OCI-LY3 (cell line): ENCODE results near the gene ASB13.

Source experiments
- EZH2phosphoT487 ChIP-seq: fragments of 200-600 bp; shearing (Covaris generic); IDR thresholded peaks from 2 replicates; pipeline ENCODE4 v1.6.1; 2018; ENCODE audit warnings: antibody characterized with exemption, mixed run types, low read depth
- TF ChIP-seq, protein P1 (sequence below): fragments of 200-600, 300-600 bp; sonication (generic); IDR thresholded peaks from 2 replicates; pipeline ENCODE4 v1.5.1; 2014; ENCODE audit warnings: antibody characterized with exemption, low read length, low read depth

DNA sequence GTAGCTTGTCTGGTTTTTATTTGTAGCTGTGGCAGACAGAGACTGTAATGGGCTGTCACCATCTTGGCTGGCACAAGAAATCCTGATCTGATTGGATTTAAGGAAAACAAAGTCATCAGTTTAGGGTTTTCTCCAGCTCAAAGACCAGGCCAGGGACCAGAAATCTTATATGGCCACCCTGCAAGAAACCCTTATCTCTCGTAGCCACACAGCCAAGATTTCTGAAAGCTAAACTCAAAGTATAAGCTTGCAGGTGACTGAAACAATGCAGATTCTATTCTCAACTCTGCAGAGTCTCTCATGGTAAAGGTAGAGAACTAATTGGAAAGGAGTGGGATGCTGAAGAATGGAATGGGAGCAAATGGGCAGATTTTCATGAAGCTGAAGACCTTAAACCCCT lies 3.2 kb upstream of the ASB13 start:
- TF ChIP-seq, protein P1, sequence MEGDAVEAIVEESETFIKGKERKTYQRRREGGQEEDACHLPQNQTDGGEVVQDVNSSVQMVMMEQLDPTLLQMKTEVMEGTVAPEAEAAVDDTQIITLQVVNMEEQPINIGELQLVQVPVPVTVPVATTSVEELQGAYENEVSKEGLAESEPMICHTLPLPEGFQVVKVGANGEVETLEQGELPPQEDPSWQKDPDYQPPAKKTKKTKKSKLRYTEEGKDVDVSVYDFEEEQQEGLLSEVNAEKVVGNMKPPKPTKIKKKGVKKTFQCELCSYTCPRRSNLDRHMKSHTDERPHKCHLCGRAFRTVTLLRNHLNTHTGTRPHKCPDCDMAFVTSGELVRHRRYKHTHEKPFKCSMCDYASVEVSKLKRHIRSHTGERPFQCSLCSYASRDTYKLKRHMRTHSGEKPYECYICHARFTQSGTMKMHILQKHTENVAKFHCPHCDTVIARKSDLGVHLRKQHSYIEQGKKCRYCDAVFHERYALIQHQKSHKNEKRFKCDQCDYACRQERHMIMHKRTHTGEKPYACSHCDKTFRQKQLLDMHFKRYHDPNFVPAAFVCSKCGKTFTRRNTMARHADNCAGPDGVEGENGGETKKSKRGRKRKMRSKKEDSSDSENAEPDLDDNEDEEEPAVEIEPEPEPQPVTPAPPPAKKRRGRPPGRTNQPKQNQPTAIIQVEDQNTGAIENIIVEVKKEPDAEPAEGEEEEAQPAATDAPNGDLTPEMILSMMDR: no peak
- no peak for TF ChIP-seq EZH2phosphoT487
